WTC11 (cell line): ENCODE measurements around the gene L3HYPDH.

Experiments
- ATF3 ChIP-seq: sonication (generic); formaldehyde crosslinking; conservative IDR thresholded peaks from 2 replicates; pipeline ENCODE4 v1.8.1; 2022; ENCODE audit warnings: mild to moderate bottlenecking, missing genetic modification reagents
- CTCF ChIP-seq: fragments of 200-600 bp; IDR thresholded peaks from 2 replicates; pipeline ENCODE4 v1.8.0; 2022; ENCODE audit warnings: antibody characterized with exemption
- MAX ChIP-seq: sonication (generic); formaldehyde crosslinking; IDR thresholded peaks from 2 replicates; pipeline ENCODE4 v1.8.0; 2022; ENCODE audit warnings: mild to moderate bottlenecking, missing genetic modification reagents
- NR3C1 ChIP-seq: sonication (generic); formaldehyde crosslinking; conservative IDR thresholded peaks from 2 replicates; pipeline ENCODE4 v1.8.1; 2023; ENCODE audit warnings: low read depth, mild to moderate bottlenecking, missing genetic modification reagents
- SMAD3 ChIP-seq: sonication (generic); formaldehyde crosslinking; IDR thresholded peaks from 2 replicates; pipeline ENCODE4 v1.8.0; 2022; ENCODE audit warnings: missing genetic modification reagents, mild to moderate bottlenecking, borderline replicate concordance
- SP1 ChIP-seq: sonication (generic); formaldehyde crosslinking; conservative IDR thresholded peaks from 2 replicates; pipeline ENCODE4 v1.8.1; 2022; ENCODE audit warnings: missing genetic modification reagents
- STAT6 ChIP-seq: sonication (generic); formaldehyde crosslinking; conservative IDR thresholded peaks from 2 replicates; pipeline ENCODE4 v1.8.1; 2023; ENCODE audit warnings: mild to moderate bottlenecking, low read depth, missing genetic modification reagents, moderate library complexity
- TEAD4 ChIP-seq: sonication (generic); formaldehyde crosslinking; IDR thresholded peaks from 2 replicates; pipeline ENCODE4 v1.8.0; 2022; ENCODE audit warnings: mild to moderate bottlenecking, missing genetic modification reagents
- ZNF532 ChIP-seq: fragments of 250-450 bp; sonication (Bioruptor Pico); IDR thresholded peaks from 2 replicates; pipeline ENCODE4 v1.9.0; 2021; ENCODE audit warnings: mild to moderate bottlenecking, borderline replicate concordance

- TF ChIP-seq CTCF: no peak
- TF ChIP-seq STAT6: no peak
- TF ChIP-seq MAX (CRISPR knock-in tag): no peak
- TF ChIP-seq SMAD3 (CRISPR knock-in tag): no peak
- no peak for TF ChIP-seq NR3C1 (CRISPR knock-in tag)
- no peak for TF ChIP-seq ATF3
- 0 out of 2 replicates have a peak, but pooled peaks have one; percentile 19 for TF ChIP-seq SP1 (CRISPR knock-in tag)
- TF ChIP-seq TEAD4 (CRISPR knock-in tag): no peak
- TF ChIP-seq ZNF532 (CRISPR knock-in tag): no peak
Observed at GRCh38 chr14:59465316-59466135, 18.7 kb downstream of the L3HYPDH start, which contains the start of gene GPR135.
